ENCODE measurements around the gene CSNK1E. TPM values are rescaled to one million over a fixed set of nuclear protein-coding genes. Genes with fewer than 3 reads are reported as not detected.

Gene CSNK1E
- 86.0 to 106 TPM (median 103 TPM) in 5 replicates for total RNA-seq (2022; extraction: Qiagen RNA extraction)

DNA sequence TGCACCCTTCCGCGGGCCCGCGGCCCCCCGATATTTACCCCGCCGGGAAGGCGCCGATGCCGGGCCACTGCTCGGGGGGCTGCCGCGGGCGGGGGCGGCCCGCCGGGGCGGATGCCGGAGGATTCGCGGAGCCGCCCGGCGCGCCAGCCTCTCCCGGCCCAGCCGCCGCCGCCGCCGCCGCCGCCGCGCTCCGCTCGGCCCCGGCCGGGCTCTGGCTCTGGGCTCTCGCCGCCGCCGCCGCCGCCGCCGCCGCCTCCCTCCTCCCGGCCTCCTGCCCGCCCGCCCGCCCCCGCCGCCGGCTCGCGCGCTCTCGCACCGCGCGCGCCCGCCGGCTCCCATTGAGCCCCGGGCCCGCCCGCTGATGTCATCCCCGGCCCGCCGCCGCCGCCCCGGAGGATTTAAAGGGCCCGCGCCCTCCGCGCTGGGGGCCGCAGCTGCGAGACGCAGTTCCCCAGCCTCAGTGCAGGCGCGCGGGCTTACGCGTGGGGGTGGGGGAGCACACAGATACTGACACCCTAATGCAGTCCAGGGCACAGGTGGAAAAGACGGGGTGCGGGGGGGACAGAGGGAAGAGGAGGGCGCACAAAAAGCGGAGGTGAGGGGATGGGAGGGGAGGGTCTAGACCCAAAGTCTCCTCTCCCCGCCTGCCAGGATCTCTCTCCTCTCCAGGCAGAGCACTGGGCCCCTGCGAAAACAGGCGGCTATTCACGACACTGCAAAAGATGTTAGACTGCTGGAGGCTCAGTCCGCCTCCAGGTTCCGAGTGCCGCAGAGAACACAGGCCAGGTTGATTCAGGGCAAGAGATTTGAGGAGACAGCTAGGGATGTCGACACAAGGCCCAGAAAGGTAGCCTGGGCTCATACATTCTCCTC, at the start of gene CSNK1E:
TSS of gene CSNK1E (minus strand) at position 312 of the 873 bp plus-strand sequence. CDS start 3,276 bp downstream, outside the sequence.

DNA sequence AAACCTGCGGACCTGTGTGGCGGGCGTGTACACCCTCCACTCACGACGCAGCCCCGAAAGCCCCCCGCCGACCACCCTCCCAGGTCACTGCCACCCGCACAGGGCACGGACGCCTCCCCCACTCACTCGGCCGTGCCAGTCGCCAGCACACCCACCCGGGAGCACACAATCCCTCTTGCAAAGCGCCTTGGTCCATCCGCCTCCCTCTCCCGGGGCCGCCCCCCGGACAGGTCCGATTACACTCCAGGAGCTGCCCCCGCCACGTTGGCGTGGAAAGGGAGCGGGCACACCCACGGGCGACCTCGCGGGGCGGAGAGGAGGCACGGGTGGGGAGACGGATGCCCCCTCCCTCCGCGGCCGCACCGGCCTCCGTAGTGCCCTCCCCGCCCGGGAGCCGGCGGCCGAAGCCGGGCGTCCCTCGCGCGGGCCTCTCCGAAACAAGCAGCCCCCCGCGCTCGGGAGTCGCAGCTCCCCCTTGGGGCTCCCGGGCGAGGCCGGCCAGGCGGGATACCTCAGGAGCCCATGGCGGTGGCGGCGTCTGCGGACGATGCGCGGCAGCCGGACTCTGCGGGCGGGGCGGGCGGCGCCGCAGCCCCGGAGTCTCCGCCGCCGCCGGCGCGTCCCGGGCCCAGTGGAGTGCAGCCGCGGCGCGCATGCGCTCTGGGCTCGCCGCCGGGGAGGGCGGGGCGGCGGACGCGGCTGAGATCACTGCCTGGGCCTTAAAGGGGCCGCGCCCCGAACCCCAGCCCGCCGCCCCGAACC, 44.7 kb downstream of the CSNK1E start, which contains the start of gene TMEM184B:
TSS of gene TMEM184B (minus strand) at position 638 of the 762 bp plus-strand sequence. CDS start 25,049 bp downstream, outside the sequence.

Other genes starting within 250 kb of the CSNK1E start
- not detected in 5 replicates for gene SLC16A8, start 233.2 kb downstream of the CSNK1E start, total RNA-seq (2022; extraction: Qiagen RNA extraction)
- gene BAIAP2L2, start 206.7 kb downstream of the CSNK1E start, total RNA-seq (2022; extraction: Qiagen RNA extraction): 3.1 to 5.8 TPM (median 5.4 TPM) in 5 replicates
- 3.2 to 5.1 TPM (median 4.2 TPM) in 5 replicates for gene PLA2G6, start 135.6 kb downstream of the CSNK1E start, total RNA-seq (2022; extraction: Qiagen RNA extraction)
- gene MAFF, start 115.4 kb downstream of the CSNK1E start, total RNA-seq (2022; extraction: Qiagen RNA extraction): 12.8 to 21.1 TPM (median 14.1 TPM) in 5 replicates
- gene TMEM184B, start 44.4 kb downstream of the CSNK1E start, total RNA-seq (2022; extraction: Qiagen RNA extraction): 37.3 to 50.2 TPM (median 46.4 TPM) in 5 replicates
- gene KCNJ4, start 137.8 kb upstream of the CSNK1E start, total RNA-seq (2022; extraction: Qiagen RNA extraction): 0.06 to 0.22 TPM (median 0.13 TPM) in 5 replicates
- gene KDELR3, start 150.7 kb upstream of the CSNK1E start, total RNA-seq (2022; extraction: Qiagen RNA extraction): 16.8 to 22.5 TPM (median 20.2 TPM) in 5 replicates
- 87.0 to 97.2 TPM (median 88.3 TPM) in 5 replicates for gene DDX17, start 188.9 kb upstream of the CSNK1E start, total RNA-seq (2022; extraction: Qiagen RNA extraction)

Data from A549 treated with CORT108297 at 1 μM for 4 hours (cell line).